HepG2 (cell line): ENCODE data around the gene ABCB4.

ENCODE experiments used
- HOXA5 ChIP-seq: sonication (generic); formaldehyde crosslinking; IDR thresholded peaks from 2 replicates; pipeline ENCODE4 v1.4.0; 2020; ENCODE audit warnings: missing genetic modification reagents
- ZNF629 ChIP-seq: sonication (generic); formaldehyde crosslinking; conservative IDR thresholded peaks from 2 replicates; pipeline ENCODE4 v1.5.0; 2020; ENCODE audit warnings: missing genetic modification reagents

DNA sequence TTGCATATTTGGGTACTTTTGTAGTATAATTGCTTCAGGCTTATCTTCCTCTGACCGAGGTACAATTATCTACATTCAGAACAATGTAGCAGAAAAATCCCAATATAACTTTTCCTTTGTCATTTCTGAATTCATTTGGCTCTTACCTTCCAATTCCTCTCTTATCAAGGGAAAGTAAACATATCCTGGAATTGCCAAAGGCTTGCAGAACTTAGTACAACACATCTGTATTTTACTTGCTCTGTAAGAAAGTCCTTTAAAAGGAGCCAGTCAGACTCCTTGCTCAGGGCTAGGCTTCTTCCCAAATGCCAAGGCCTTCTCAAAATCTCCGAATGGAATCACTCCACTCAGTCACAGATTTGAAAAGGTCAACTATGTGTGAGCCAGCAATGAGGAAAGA is 43.3 kb upstream of the ABCB4 start:
- TF ChIP-seq HOXA5 (CRISPR knock-in tag) (no peak), ZNF629 (no peak)
